Measurements from ENCODE around the gene FBXL7.

The FBXL7 gene

DNA sequence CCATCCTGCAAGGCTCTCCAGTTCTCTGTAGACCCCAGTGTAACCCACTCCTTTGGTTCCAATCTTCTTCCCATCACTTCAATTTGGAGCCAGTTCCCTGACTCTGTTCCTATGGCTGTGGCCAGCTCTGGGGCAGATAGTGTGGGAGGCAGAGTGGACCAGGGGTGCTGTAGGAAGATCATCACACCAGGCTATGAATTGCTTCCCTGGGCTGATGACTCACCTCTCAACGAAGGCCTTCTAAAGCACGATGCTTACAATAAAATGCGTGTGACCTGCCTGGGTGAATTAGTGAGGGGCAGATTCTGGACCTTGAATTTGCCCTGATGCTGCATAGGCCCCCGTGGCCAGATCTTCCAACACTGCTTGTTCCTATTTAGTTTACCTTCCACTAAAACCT, 289.7 kb downstream of the FBXL7 start:
- TF ChIP-seq, protein P1, sequence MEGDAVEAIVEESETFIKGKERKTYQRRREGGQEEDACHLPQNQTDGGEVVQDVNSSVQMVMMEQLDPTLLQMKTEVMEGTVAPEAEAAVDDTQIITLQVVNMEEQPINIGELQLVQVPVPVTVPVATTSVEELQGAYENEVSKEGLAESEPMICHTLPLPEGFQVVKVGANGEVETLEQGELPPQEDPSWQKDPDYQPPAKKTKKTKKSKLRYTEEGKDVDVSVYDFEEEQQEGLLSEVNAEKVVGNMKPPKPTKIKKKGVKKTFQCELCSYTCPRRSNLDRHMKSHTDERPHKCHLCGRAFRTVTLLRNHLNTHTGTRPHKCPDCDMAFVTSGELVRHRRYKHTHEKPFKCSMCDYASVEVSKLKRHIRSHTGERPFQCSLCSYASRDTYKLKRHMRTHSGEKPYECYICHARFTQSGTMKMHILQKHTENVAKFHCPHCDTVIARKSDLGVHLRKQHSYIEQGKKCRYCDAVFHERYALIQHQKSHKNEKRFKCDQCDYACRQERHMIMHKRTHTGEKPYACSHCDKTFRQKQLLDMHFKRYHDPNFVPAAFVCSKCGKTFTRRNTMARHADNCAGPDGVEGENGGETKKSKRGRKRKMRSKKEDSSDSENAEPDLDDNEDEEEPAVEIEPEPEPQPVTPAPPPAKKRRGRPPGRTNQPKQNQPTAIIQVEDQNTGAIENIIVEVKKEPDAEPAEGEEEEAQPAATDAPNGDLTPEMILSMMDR (IDR thresholded peaks at IDR 0.05; ENCODE audit: low read length, missing control alignments), result no peak
- no peak for DNase-seq (ENCODE audit: low read depth)
- H3K4me3 ChIP-seq (replicated peaks; ENCODE audit: low read depth, low read length), result no peak overlapping the region

- TF ChIP-seq, protein P1 (IDR thresholded peaks at IDR 0.05; ENCODE audit: low read length, missing control alignments), result no peak
- no peak for DNase-seq (ENCODE audit: low read depth)
- no peak overlapping the region for H3K4me3 ChIP-seq (replicated peaks; ENCODE audit: low read depth, low read length)
Measured at GRCh38 chr5:15790446-15791018, 290.6 kb downstream of the FBXL7 start.

GRCh38 chr5:15791274-15791673, 291.3 kb downstream of the FBXL7 start:
- TF ChIP-seq, protein P1 (IDR thresholded peaks at IDR 0.05; ENCODE audit: low read length, missing control alignments), result no peak
- peak; percentile 14 for DNase-seq (ENCODE audit: low read depth)
- no peak overlapping the region for H3K4me3 ChIP-seq (replicated peaks; ENCODE audit: low read depth, low read length)

DNA sequence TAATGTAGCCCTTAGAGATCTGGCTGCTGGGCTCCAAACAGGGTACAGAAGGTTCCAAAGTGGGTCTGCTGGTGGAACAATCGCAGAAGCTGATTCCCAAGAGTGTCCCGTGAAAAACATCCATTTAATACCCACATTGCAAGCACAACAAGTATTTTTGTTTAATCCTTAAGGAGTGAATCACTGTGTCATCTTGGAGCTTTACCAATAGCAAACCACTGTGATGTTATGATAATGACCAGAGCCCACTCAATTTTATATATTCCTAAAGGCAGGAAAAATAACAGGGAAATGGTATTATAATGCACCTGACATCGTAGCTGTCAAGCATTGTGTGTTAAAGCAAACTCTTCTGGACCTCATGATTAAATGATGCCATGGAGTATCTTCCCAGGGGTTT, 291.9 kb downstream of the FBXL7 start:
- H3K4me3 ChIP-seq (replicated peaks; ENCODE audit: low read depth, low read length), result no peak overlapping the region
- DNase-seq (ENCODE audit: low read depth), result no peak
- TF ChIP-seq, protein P1 (IDR thresholded peaks at IDR 0.05; ENCODE audit: low read length, missing control alignments), result no peak

DNA sequence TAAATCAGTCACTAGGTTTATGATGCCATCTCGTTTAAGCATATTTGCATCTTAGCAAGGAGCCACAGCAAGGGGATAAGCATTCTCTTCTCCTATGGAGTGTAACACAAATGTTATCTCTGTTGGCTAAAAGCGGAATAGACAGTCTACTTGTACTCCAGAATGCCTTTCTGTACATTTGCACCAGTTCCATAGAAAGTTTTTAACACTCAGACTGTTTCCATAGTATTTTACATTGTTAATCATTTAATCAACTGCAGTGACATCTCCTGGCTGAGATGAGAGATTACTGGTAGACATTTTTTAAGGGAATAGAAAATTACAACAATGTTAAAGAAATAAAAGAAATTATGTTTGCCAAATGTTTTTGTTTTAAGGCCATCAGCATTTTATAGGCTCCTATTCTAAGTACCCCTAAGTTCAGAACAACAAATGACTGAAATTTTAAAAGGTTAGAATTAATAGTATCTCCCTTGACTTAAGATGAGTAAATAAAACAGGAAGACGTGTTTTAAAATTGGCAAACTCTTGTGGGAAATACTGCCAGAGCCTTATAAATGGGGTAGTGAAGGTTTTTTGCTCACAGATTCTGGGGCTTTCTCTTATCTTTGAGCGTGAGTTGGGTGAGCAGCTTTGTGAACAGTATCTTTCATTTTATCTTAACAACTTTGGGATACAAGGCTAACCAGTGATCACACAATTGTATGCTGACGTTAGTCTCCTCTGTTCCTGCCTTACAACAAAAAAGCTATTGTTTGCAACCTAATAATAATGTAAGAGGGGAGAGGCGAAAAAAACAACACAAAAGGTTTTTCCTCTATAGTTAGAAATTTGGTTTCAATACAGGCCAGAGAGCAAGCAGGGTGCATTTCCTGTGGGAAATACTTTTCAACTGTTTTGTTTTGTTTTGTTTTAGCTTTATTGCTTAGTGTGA, 294.3 kb downstream of the FBXL7 start:
- TF ChIP-seq, protein P1 (IDR thresholded peaks at IDR 0.05; ENCODE audit: low read length, missing control alignments), result peak; percentile 36
- no peak overlapping the region for H3K4me3 ChIP-seq (replicated peaks; ENCODE audit: low read depth, low read length)
- DNase-seq (ENCODE audit: low read depth), result peak; percentile 64

- no peak overlapping the region for H3K4me3 ChIP-seq (replicated peaks; ENCODE audit: low read depth, low read length)
- TF ChIP-seq, protein P1 (IDR thresholded peaks at IDR 0.05; ENCODE audit: low read length, missing control alignments), result no peak
- DNase-seq (ENCODE audit: low read depth), result no peak
Measured at GRCh38 chr5:15796096-15796495, 296.1 kb downstream of the FBXL7 start.

All from fibroblast of pulmonary artery (primary cell).